ENCODE results near the gene C1QTNF8.

DNA sequence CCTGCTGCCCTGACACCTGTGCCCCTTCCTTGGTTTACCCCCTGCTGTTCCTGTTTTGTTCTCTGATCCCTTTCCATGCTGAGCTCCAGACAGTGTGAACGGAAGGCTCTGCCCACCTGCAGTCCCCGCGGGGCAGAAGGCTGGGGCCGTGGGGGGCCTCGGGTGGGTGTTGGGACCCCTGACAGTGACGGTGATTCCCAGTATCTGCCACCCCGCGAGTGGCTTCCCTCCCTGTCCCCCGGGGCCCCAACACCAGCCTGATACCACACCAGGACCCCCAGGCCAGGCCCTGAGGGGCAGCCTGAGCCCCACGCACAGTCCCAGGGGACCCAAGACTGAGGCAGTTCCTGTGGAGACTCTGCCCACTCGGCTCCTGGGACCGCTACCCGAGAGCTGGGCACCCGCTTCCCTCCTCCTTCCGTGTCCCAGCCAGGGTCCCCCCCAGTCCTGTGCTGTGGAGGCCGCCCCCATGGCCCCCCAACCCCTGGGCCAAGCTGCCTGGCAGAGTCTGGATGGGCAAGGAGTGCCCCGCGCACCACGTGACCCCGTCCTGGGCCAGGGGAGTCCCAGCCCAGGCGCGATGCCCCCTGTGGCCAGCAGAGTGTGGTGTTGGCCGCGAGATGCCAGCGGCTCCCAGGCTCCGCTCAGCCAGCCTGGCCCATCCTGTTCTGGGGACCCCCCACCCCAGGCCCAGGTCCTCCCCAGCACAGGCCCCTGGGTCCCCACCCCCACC is 10.0 kb upstream of the C1QTNF8 start:
- TF ChIP-seq RARB (CRISPR knock-in tag; IDR thresholded peaks at IDR 0.05) (no peak), GLIS3 (CRISPR knock-in tag; IDR thresholded peaks at IDR 0.05) (no peak), PPARA (CRISPR knock-in tag; IDR thresholded peaks at IDR 0.05; ENCODE audit: borderline replicate concordance) (no peak), ZNF8 (CRISPR knock-in tag; IDR thresholded peaks at IDR 0.05) (no peak), SNAI2 (CRISPR knock-in tag; IDR thresholded peaks at IDR 0.05) (no peak), ARNTL (CRISPR knock-in tag; IDR thresholded peaks at IDR 0.05; ENCODE audit: borderline replicate concordance, low read depth) (no peak), OSR1 (CRISPR knock-in tag; IDR thresholded peaks at IDR 0.05) (no peak)
- TF ChIP-seq, protein P1, sequence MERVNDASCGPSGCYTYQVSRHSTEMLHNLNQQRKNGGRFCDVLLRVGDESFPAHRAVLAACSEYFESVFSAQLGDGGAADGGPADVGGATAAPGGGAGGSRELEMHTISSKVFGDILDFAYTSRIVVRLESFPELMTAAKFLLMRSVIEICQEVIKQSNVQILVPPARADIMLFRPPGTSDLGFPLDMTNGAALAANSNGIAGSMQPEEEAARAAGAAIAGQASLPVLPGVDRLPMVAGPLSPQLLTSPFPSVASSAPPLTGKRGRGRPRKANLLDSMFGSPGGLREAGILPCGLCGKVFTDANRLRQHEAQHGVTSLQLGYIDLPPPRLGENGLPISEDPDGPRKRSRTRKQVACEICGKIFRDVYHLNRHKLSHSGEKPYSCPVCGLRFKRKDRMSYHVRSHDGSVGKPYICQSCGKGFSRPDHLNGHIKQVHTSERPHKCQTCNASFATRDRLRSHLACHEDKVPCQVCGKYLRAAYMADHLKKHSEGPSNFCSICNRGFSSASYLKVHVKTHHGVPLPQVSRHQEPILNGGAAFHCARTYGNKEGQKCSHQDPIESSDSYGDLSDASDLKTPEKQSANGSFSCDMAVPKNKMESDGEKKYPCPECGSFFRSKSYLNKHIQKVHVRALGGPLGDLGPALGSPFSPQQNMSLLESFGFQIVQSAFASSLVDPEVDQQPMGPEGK (CRISPR knock-in tag; IDR thresholded peaks at IDR 0.05; ENCODE audit: borderline replicate concordance): no peak

All from SK-N-SH treated with all-trans-retinoic acid at 6 μM for 48 hours (cell line).